ENCODE measurements around the gene BCORL1. TPM values are rescaled to one million over a fixed set of nuclear protein-coding genes. Genes with fewer than 3 reads are reported as not detected.

The BCORL1 gene
- polyA plus RNA-seq, 1 donor from 2014 or later: 1.0 TPM

GRCh38 chrX:129953881-129954280 is 28.6 kb upstream of the BCORL1 start:
- Histone ChIP-seq H3K9me2 (ENCODE audit: insufficient read depth, low read length) (no peaks in the 10 kb centered on the region), H2AFZ (ENCODE audit: low read depth, low read length) (no peak overlapping the region), H3K9ac (ENCODE audit: low read length) (no peak overlapping the region), H4K20me1 (ENCODE audit: insufficient read depth) (no peaks in the 10 kb centered on the region), H3K27ac (ENCODE audit: low read length) (no peak overlapping the region), H3K36me3 (ENCODE audit: insufficient read depth, low read length) (no peaks in the 10 kb centered on the region), H3K79me2 (replicated peaks; ENCODE audit: insufficient read depth, low read length) (no peaks in the 10 kb centered on the region), H3K4me2 (ENCODE audit: low read length) (no peak overlapping the region), H3K9me3 (ENCODE audit: low read length) (no peaks in the 10 kb centered on the region), H3K4me3 (ENCODE audit: low read length) (no peak overlapping the region), H3K27me3 (ENCODE audit: insufficient read depth, low read depth, low read length) (peaks cover 24% of the 10 kb centered on the region), H3F3A (ENCODE audit: insufficient read depth, low read length, poor library complexity, severe bottlenecking) (no peaks in the 10 kb centered on the region)
- no peak for TF ChIP-seq REST (IDR thresholded peaks at IDR 0.05; ENCODE audit: borderline replicate concordance)
- TF ChIP-seq MXI1 (conservative IDR thresholded peaks at IDR 0.05; ENCODE audit: poor library complexity, severe bottlenecking): no peak
- no peak for TF ChIP-seq RAD21 (conservative IDR thresholded peaks at IDR 0.05)
- no peak for TF ChIP-seq SMC3 (conservative IDR thresholded peaks at IDR 0.05; ENCODE audit: poor library complexity)
- no peak for TF ChIP-seq CTCF (IDR thresholded peaks at IDR 0.05; ENCODE audit: poor library complexity, severe bottlenecking)
- no peak for TF ChIP-seq EZH2 (IDR thresholded peaks at IDR 0.05; ENCODE audit: borderline replicate concordance, insufficient read depth, low read length, poor library complexity, severe bottlenecking)
- no peak for TF ChIP-seq POLR2AphosphoS5 (IDR thresholded peaks at IDR 0.05)
- TF ChIP-seq EP300 (conservative IDR thresholded peaks at IDR 0.05; ENCODE audit: poor library complexity, severe bottlenecking): no peak
- no peak for TF ChIP-seq TAF1 (IDR thresholded peaks at IDR 0.05; ENCODE audit: low read depth)

- Histone ChIP-seq H3F3A (ENCODE audit: insufficient read depth, low read length, poor library complexity, severe bottlenecking) (no peaks in the 10 kb centered on the region), H3K4me3 (ENCODE audit: low read length) (no peak overlapping the region), H3K79me2 (replicated peaks; ENCODE audit: insufficient read depth, low read length) (no peaks in the 10 kb centered on the region), H3K36me3 (ENCODE audit: insufficient read depth, low read length) (no peaks in the 10 kb centered on the region), H3K9me3 (ENCODE audit: low read length) (no peaks in the 10 kb centered on the region), H3K27me3 (ENCODE audit: insufficient read depth, low read depth, low read length) (peaks cover 25% of the 10 kb centered on the region), H3K9ac (ENCODE audit: low read length) (no peak overlapping the region), H2AFZ (ENCODE audit: low read depth, low read length) (no peak overlapping the region), H4K20me1 (ENCODE audit: insufficient read depth) (no peaks in the 10 kb centered on the region), H3K9me2 (ENCODE audit: insufficient read depth, low read length) (no peaks in the 10 kb centered on the region), H3K4me2 (ENCODE audit: low read length) (no peak overlapping the region), H3K27ac (ENCODE audit: low read length) (no peak overlapping the region)
- TF ChIP-seq SMC3 (conservative IDR thresholded peaks at IDR 0.05; ENCODE audit: poor library complexity) (no peak), MXI1 (conservative IDR thresholded peaks at IDR 0.05; ENCODE audit: poor library complexity, severe bottlenecking) (no peak), POLR2AphosphoS5 (IDR thresholded peaks at IDR 0.05) (no peak), TAF1 (IDR thresholded peaks at IDR 0.05; ENCODE audit: low read depth) (no peak), EP300 (conservative IDR thresholded peaks at IDR 0.05; ENCODE audit: poor library complexity, severe bottlenecking) (no peak), REST (IDR thresholded peaks at IDR 0.05; ENCODE audit: borderline replicate concordance) (no peak), EZH2 (IDR thresholded peaks at IDR 0.05; ENCODE audit: borderline replicate concordance, insufficient read depth, low read length, poor library complexity, severe bottlenecking) (no peak), CTCF (IDR thresholded peaks at IDR 0.05; ENCODE audit: poor library complexity, severe bottlenecking) (no peak), RAD21 (conservative IDR thresholded peaks at IDR 0.05) (no peak)
Observed at GRCh38 chrX:129954804-129955203, 27.6 kb upstream of the BCORL1 start.

Data from neural cell (in vitro differentiated cells).